Embryonic facial prominence (tissue), 1 donor: ENCODE data around the gene SH3PXD2A.

ENCODE experiments used
- DNase-seq: peaks from one replicate; pipeline ENCODE4 v3.0.0-alpha.2; 2016; ENCODE audit errors: extremely low spot score

Gene SH3PXD2A

GRCh38 chr10:103724074-103724473 is 131.3 kb downstream of the SH3PXD2A start:
- no peak for DNase-seq

DNA sequence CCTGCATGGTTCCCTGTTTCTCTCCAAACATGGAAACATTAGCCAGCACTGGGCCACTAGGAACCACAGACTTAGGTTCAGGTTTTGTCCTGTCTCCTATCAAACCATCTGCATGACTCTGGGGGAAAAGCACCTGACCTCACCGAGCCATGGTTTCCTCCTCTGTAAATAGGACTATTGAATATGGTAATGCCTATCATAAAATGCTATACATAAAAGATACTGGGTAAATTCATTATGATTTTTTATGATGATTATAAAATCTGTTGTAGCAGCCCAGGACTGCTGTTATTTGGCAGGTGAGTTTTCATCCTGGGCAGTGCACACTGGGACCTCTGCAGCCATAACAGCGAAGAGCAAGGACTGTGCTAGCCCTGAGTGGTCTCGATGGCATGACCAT is 131.8 kb downstream of the SH3PXD2A start:
- DNase-seq, result no peak

DNA sequence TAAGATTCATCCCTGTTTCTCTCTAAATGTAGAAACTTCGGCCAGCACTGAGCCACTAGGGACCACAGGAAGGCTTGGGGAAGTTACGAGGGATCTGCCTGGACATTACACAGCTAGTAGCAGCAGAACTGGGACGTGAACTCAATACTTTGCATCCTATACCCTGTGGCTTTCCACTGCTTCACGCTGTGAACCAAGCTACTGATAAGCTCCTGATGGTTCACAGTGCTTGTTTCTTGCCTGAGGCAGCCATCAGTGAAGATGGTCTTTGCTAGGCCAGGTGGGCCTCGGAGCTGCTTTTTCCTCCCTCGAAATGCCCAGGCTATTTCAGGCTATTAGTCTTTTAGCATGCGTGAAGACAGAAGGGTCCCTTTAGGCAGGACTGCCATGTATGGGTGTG is 132.7 kb downstream of the SH3PXD2A start:
- DNase-seq, result no peak

DNA sequence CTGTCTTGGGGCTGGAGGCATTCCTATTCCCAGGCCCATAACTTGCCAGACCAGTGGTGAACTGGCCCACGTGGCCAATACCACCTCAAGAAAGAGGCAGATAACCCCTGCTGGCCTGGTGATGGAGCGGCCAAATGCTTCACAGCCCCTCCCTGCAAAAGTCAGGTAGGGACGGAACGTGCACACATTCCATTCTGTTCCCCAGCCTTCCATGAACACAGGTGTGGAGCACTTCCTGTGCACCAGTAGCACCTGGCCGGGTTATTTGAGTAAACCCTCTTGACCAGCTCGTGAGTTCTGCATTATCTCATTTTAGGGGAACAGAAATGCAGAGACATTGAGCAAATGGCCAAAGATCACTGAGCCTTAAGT is 134.4 kb downstream of the SH3PXD2A start:
- DNase-seq, result no peak

DNA sequence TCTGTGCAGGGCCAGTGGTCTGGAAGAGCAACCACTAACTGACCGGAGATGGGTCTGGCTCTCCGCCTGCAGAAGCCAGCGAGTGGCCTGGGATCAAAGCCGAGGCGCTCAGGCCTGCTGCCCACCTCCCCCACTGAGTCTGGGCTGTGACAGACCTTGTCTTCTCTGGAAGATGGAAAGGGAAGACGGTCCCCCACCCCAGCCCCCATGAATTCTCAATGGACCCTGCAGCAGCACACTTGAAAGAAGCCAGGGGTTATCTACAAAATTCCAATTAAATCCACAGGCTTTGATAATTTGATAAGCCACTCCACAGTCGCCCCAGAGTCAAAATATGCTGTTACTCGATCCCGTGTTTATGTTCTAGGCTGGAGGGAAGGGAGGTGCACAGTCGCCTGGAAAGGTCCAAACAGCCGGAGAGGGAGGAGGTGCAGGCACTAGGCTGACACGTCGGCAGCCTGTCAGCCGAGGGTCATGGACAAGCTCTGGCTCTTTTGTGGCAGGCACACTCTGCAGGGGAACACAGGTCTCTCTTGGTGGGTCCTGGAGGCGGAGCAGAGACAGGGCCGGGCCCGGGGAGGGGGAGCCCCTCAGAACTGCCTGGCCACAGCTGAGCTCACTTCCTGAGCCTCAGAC is 134.9 kb downstream of the SH3PXD2A start:
- DNase-seq, result no peak

- no peak for DNase-seq
These were observed 136.3 kb downstream of the SH3PXD2A start for GRCh38 chr10:103719036-103719435.

GRCh38 chr10:103718247-103718620 is 137.1 kb downstream of the SH3PXD2A start:
- DNase-seq, result no peak

DNA sequence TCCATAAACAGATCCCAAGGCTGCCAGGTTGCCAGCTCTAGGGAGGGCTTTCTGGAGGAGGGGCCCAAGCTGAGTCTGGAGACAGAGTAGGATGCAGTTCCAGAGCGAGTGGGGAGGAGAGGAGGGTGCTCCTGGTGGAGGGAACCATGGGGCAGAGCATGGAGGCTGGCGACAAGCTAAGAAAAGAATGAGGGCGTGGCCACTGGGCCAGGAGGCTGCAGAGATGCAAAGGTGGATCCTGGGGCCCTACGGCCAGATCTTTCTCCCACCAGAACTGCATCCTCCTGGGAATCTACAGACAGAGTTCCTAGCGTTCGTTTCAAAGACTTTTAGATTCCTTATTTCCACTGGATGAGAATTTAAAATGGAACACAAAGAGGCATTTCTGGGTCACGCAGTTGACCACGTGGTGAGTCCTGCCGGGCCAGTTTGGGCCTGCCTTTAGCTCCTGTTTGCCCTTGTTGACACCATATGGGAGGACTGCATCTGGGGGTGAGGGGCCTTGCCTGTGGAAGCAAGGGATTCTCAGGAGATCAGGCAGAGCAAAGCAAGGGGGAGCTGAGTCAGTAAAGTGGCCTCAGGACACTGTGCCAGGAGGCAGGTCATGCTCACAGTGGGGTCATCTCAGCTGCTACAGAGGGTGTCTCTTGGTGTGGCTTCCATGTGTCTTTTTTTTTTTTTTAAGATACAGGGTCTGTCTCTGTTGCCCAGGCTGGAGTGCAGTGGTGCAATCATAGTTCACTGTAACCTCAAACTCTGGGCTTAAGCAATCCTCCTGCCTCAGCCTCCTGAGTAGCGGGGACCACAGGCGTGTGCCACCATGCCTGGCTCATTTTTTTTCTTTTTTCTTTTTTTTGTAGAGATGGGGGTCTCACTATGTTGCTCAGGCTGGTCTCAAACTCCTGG is 137.8 kb downstream of the SH3PXD2A start:
- DNase-seq, result no peak

DNA sequence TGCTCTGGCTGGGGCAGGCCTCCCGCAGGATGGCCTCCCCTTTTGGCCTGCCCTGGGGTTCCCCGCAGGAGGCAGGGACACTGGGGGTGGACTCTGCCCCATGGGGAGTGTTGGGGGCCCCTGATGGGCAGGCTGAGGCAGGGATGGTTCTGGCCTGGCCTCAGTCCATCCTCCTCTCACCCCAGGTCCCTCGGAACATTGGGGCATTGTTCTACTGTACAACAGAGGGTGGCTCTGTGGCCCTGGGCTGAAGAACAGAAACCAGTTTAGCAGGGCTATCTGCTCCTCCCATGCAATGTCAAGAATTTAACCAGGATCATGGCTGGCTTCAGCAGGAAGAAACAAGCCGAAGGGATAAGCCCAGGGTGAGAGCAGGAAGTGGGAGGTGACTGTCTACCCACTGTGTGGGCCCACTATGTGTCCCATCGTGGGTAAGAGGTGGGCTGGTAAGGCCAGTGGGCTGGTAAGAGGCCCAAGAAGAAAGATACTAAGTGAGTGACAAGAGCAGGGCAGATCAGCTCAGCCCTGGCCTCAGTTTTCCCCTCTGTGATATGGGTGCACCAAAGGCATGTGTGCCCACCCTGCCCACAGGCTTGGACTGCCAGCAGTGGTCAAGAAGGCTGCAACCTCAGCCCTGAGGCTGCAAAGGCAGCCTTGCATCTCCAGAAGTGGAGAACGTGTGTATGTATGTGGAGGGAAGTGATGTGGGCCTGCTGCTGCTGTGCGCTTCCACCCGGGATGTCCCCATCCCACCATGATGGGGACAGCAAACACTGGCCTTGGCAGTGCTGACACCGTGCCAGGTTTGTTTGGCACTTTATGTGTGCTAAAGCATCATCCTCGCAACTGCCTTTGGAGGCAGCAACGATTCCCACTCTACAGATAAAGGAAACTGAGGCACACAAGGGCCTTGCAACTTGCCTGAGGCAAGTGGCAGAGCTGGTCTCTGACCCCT is 138.9 kb downstream of the SH3PXD2A start:
- DNase-seq, result no peak

DNA sequence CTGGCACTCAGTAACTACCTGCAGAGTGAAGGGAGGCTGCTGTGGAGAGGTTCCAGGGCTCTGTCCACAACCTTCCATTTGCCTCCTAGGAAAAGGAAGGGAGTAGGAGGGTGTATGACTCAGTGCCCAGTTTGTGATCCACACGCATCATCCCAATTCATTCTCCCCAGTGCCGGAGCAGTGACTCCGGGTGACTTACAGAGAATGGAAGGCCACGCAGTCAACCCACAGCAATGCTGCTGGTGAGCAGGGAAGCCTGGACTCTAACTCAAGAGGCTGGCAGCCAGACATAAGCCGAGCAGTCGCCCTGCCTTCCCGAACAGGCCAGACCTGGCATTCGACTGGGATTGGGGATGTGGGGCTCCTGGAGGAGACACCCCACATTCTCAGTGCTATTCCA is 139.9 kb downstream of the SH3PXD2A start:
- no peak for DNase-seq

GRCh38 chr10:103714232-103714891 is 141.0 kb downstream of the SH3PXD2A start:
- DNase-seq, result no peak

DNA sequence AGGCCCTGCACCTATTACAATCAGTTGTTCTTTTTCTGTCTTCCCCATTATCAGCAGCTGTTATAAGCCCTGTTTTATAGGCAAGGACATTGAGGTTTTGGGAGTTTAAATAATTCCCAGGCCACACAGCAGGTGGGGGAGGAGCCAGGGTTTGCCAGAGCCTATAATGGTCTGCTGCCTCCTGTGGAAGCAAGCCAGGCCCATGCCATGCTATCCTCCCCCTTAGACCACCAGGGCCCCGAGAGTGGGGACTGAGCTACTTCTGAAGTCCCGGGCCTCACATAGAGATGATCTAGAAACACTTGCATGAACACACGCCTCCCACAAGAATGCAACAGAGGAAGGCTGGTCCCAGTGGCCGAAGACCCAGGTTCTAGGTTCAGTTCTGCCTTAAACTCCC is 141.7 kb downstream of the SH3PXD2A start:
- no peak for DNase-seq

- peak; percentile 54 for DNase-seq
These were observed 142.4 kb downstream of the SH3PXD2A start for GRCh38 chr10:103712898-103713498.

GRCh38 chr10:103712146-103712545 is 143.2 kb downstream of the SH3PXD2A start:
- no peak for DNase-seq

DNA sequence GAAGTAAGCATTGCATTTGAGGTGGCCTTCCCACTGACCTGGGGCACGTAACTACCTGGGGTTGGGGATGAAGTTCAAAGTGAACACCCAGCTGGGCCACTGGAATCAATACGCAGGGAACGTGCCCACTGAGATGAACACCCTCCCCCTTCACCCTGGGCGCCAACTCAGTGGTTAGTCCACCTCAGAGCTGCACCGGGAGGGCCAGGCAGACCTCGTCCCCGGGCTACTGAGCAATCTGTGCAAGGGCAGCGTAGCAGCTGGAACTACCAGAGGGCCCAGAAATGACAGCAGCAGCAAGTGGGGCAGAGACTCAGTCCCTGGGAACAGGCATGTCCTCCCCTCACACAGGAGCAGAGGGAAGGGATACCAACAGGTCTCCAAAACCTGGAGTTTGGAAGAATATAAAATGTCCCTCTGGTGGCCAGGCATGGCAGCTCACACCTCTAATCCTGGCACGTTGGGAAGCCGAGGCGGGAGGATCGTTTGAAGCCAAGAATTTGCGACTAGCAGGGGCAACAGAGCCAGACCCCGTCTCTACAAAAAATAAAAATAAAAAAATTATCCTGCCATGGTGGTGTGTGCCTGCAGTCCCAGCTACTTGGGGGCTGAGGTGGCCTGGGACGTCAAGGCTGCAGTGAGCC is 143.9 kb downstream of the SH3PXD2A start:
- no peak for DNase-seq

GRCh38 chr10:103710490-103710889 is 144.9 kb downstream of the SH3PXD2A start:
- DNase-seq, result no peak

DNA sequence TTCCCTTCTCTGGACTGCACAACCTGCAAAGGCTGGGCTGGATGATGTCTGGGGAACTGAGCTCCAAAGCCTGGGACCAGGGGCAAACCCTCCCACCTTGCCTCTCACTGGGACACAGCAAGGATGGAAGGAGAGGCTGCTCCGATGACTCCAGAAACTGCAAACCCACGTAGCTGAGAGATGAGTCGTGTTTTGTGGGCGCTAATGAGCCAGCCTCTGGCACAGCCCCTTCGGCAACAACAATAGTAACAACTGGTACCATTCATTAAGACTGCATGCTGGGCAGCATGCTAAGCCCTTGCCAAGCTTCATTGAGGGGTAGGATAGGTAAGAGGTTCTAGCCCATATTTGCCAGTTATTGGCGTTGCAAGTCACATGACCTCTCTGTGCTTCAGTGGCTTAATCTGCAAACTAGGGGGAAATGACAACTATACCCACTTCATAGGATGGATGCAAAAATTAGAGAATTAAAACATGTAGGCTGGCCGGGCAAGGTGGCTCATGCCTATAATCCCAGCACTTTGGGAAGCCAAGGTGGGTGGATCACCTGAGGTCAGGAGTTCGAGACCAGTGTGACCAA is 145.9 kb downstream of the SH3PXD2A start:
- DNase-seq, result no peak

- DNase-seq, result no peak
These were observed 146.6 kb downstream of the SH3PXD2A start for GRCh38 chr10:103708627-103709288.

GRCh38 chr10:103707956-103708626 is 147.3 kb downstream of the SH3PXD2A start:
- no peak for DNase-seq
